Heart left ventricle (tissue), 13 donors: Measurements from ENCODE around the gene PRR14.
A peak's percentile ranks its signal among the peaks of the same experiment; 100 is the strongest.

ENCODE experiments used
- CTCF ChIP-seq, 12 donors: fragments of 200-600 bp; sonication (generic) in 4 of 12; IDR thresholded peaks; one replicate each; pipeline versions ENCODE4 v1.5.0 to v1.8.0; 2018 to 2022; ENCODE audit warnings: antibody characterized with exemption in 12 of 12, mild to moderate bottlenecking in 5 of 12
- POLR2A ChIP-seq, 2 donors: fragments of 450-650 bp; IDR thresholded peaks; one replicate each; pipeline ENCODE4 v1.6.1; 2017; ENCODE audit warnings: antibody characterized with exemption in 2 of 2, mild to moderate bottlenecking in 2 of 2, moderate library complexity in 2 of 2
- donor health status: ischemic (EF 13 %, LVEDD 7.1; RV severe dilation, severe dysfunction).
- donor health status: DM: no; HTN: yes; CAD: no.
- donor health status: DM: no; HTN: no; CAD: no.
- donor health status: ischemic (EF 25% LVEDD 6.9; RV normal size, moderate dysfunction).
- donor health status: ischemic (EF 25% LVEDD 5.7; RV mildly dilated, moderate dysfunction).
- donor health status: ischemic (EF 35%, LVEDD 5.7; RV mildly dilated, moderate dysfunction).
- donor health status: nonischemic (EF 11% LVEDD 7.7; RV severe dilation, severe dysfunction).
- donor health status: DM: yes; HTN: yes; CAD: no.
- donor health status: PGD.
- donor health status: ischemic (EF 29% LVEDD 5.4; RV normal size, mild dysfunction).
- donor health status: nonischemic (EF 23%, LVEDD 6.1; RV moderate dilation, normal function).

GRCh38 chr16:30658731-30659506 lies 8.2 kb downstream of the PRR14 start:
- TF ChIP-seq CTCF (IDR thresholded peaks at IDR 0.05) (peak in 5 of 12 donors; percentile 10 to 42 (median 29)), POLR2A (IDR thresholded peaks at IDR 0.05) (peak in 1 of 2 donors; percentile 35)
